HepG2 (cell line): ENCODE measurements around the gene PLEKHA3. TPM values are rescaled to one million over a fixed set of nuclear protein-coding genes. Genes with fewer than 3 reads are reported as not detected.

Experiments
- ATF3 ChIP-seq: sonication (generic); formaldehyde crosslinking; IDR thresholded peaks from 2 replicates; pipeline ENCODE4 v1.4.0; 2020; ENCODE audit warnings: missing genetic modification reagents
- CEBPB ChIP-seq: IDR thresholded peaks from 2 replicates; pipeline ENCODE4 v1.6.1; 2011; ENCODE audit warnings: low read depth, low read length, improper control_type of control experiment, borderline replicate concordance
- HDAC2 ChIP-seq: sonication (generic); formaldehyde crosslinking; IDR thresholded peaks from 2 replicates; pipeline ENCODE4 v1.4.0; 2020; ENCODE audit warnings: missing genetic modification reagents
- HMGXB4 ChIP-seq, 2 experiments: sonication (generic) in 1 of 2; formaldehyde crosslinking in 1 of 2; IDR thresholded peaks; 2 replicates each; pipeline versions ENCODE4 v1.4.0 to v1.6.1; 2018 to 2020; ENCODE audit warnings: missing genetic modification reagents in 2 of 2, borderline replicate concordance in 1 of 2, low read depth in 1 of 2, mild to moderate bottlenecking in 1 of 2, missing biosample characterization in 1 of 2
- HNF1B ChIP-seq: sonication (generic); formaldehyde crosslinking; IDR thresholded peaks from 2 replicates; pipeline ENCODE4 v1.5.1; 2020; ENCODE audit warnings: mild to moderate bottlenecking, moderate library complexity, missing genetic modification reagents
- KMT2A ChIP-seq: sonication (generic); formaldehyde crosslinking; IDR thresholded peaks from 2 replicates; pipeline ENCODE4 v1.4.0; 2020; ENCODE audit warnings: missing genetic modification reagents
- MYC ChIP-seq: sonication (generic); formaldehyde crosslinking; IDR thresholded peaks from 2 replicates; pipeline ENCODE4 v1.9.0; 2021; ENCODE audit warnings: missing genetic modification reagents, borderline replicate concordance
- NFATC3 ChIP-seq: sonication (generic); formaldehyde crosslinking; IDR thresholded peaks from 2 replicates; pipeline ENCODE4 v1.5.1; 2020; ENCODE audit warnings: mild to moderate bottlenecking, missing genetic modification reagents
- POGZ ChIP-seq: sonication (generic); formaldehyde crosslinking; IDR thresholded peaks from 2 replicates; pipeline ENCODE4 v1.4.0; 2020; ENCODE audit warnings: mild to moderate bottlenecking, missing genetic modification reagents
- RORA ChIP-seq: sonication (generic); formaldehyde crosslinking; IDR thresholded peaks from 2 replicates; pipeline ENCODE4 v1.5.0; 2020; ENCODE audit warnings: mild to moderate bottlenecking, missing genetic modification reagents, moderate library complexity
- SETDB1 ChIP-seq: sonication (generic); formaldehyde crosslinking; IDR thresholded peaks from 2 replicates; pipeline ENCODE4 v1.5.1; 2020; ENCODE audit warnings: missing genetic modification reagents, mild to moderate bottlenecking, borderline replicate concordance
- SOX5 ChIP-seq: IDR thresholded peaks from 2 replicates; pipeline ENCODE4 v1.6.1; 2016; ENCODE audit warnings: borderline replicate concordance
- ZBTB21 ChIP-seq: sonication (generic); formaldehyde crosslinking; IDR thresholded peaks from 2 replicates; pipeline ENCODE4 v1.4.0; 2020; ENCODE audit warnings: missing genetic modification reagents
- ZNF282 ChIP-seq: fragments of 450-650 bp; IDR thresholded peaks from 2 replicates; pipeline ENCODE4 v1.6.1; 2018; ENCODE audit not compliant: partially characterized antibody
- ZNF460 ChIP-seq: sonication (generic); formaldehyde crosslinking; IDR thresholded peaks from 2 replicates; pipeline ENCODE4 v1.5.1; 2020; ENCODE audit warnings: missing genetic modification reagents, mild to moderate bottlenecking, borderline replicate concordance
- ZNF609 ChIP-seq: sonication (generic); formaldehyde crosslinking; IDR thresholded peaks from 2 replicates; pipeline ENCODE4 v1.4.0; 2020; ENCODE audit warnings: mild to moderate bottlenecking, missing genetic modification reagents, borderline replicate concordance
- ZNF674 ChIP-seq: sonication (generic); formaldehyde crosslinking; IDR thresholded peaks from 2 replicates; pipeline ENCODE4 v1.5.0; 2020; ENCODE audit warnings: low read depth, mild to moderate bottlenecking, missing genetic modification reagents
- ZSCAN20 ChIP-seq: sonication (generic); formaldehyde crosslinking; IDR thresholded peaks from 2 replicates; pipeline ENCODE4 v1.4.0; 2020; ENCODE audit warnings: missing genetic modification reagents, mild to moderate bottlenecking, borderline replicate concordance
- polyA plus RNA-seq, 8 experiments: library from polyadenylated mRNA; depleted of rRNA in 3 of 8; stranded (reverse) in 7 of 8; unstranded in 1 of 8; fragments of >200 nt; fragmentation: Illumina TruSeq in 4 of 8; extraction: Trizol in 4 of 8; gene quantifications; 2 replicates each; pipeline versions ENCODE4 v1.2.1 to v1.2.3, GENCODE V29; 2011 to 2016; ENCODE audit warnings: low read depth in 4 of 8, missing spikeins in 1 of 8, mixed read lengths in 1 of 8; ENCODE audit not compliant: insufficient read depth in 1 of 8
- total RNA-seq, 5 experiments: library from RNA; depleted of rRNA; stranded (reverse); fragments of >200 nt; fragmentation: Illumina TruSeq; extraction: Trizol; gene quantifications; 2 replicates each; pipeline ENCODE4 v1.2.3, GENCODE V29; 2016; ENCODE audit warnings: low read depth in 1 of 5

PLEKHA3 gene
- total and polyA plus RNA-seq, 2 of the 13 experiments (the other 11 are each of a cell fraction or from before 2014, with no cell fraction given): 11.7 to 23.1 TPM

- TF ChIP-seq ZNF609 (CRISPR knock-in tag) (peak; percentile 11; the same call in 1 of the 2 replicates), POGZ (CRISPR knock-in tag) (peak; percentile 85), ZBTB21 (CRISPR knock-in tag) (peak; percentile 80), ZNF460 (no peak; the same call in 1 of the 2 replicates), KMT2A (CRISPR knock-in tag) (peak; percentile 89), ATF3 (CRISPR knock-in tag) (0 out of 2 replicates have a peak, but pooled peaks have one; percentile 37), RORA (no peak), HMGXB4 (CRISPR knock-in tag; IDR thresholded peaks at IDR 0.05; ENCODE audit: borderline replicate concordance in 1 of 2, low read depth in 1 of 2) (peak; percentile 89 to 95), SOX5 (CRISPR knock-in tag) (peak; percentile 68; the same call in 1 of the 2 replicates), HDAC2 (CRISPR knock-in tag) (peak; percentile 85), ZSCAN20 (CRISPR knock-in tag) (peak; percentile 84; the same call in 1 of the 2 replicates), HNF1B (CRISPR knock-in tag) (peak; percentile 83), ZNF282 (no peak), ZNF674 (CRISPR knock-in tag) (no peak), CEBPB (no peak), NFATC3 (CRISPR knock-in tag) (0 out of 2 replicates have a peak, but pooled peaks have one; percentile 14), SETDB1 (CRISPR knock-in tag) (0 out of 2 replicates have a peak, but pooled peaks have one; percentile 64), MYC (CRISPR knock-in tag) (peak; percentile 96)
These were observed 1.6 kb upstream of the PLEKHA3 start, which contains the start of gene FKBP7 (continued) for GRCh38 chr2:178478439-178479274.
